Fibroblast of pulmonary artery (primary cell): ENCODE measurements around the gene HS3ST1.

Experiments
- DNase-seq: peaks from one replicate; pipeline ENCODE4 v3.0.0-alpha.2; 2010; ENCODE audit warnings: low read depth
- H3K4me3 ChIP-seq: replicated peaks from 2 replicates; pipeline ENCODE4 v1.5.1; 2011; ENCODE audit warnings: low read depth, mild to moderate bottlenecking, control low read depth, low read length, moderate library complexity
- TF ChIP-seq, protein P1 (sequence below): IDR thresholded peaks from 2 replicates; pipeline ENCODE4 v1.5.1; 2011; ENCODE audit warnings: mild to moderate bottlenecking, control low read depth, low read length, inconsistent platforms; ENCODE audit errors: missing control alignments

The HS3ST1 gene

DNA sequence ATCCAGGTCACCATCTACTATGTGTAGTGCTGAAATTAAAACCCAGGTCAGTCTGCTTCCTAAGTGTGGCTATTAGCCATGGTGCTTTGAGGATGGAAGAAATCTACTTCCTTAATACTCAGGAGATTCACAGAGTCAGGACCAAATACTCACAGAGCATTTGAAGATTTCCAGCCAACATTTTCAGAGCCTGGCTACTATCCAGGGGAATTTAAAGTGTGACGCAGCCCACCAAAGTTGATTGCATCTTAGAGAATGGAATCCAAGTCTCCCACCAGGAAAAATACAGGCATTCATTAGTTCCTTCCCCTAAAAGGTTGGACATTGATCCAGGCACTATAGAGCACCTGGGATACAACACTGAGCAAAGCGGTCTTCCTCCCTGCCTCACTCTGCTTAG lies 83.8 kb downstream of the HS3ST1 start:
- H3K4me3 ChIP-seq: no peak overlapping the region
- DNase-seq: peak; percentile 27
- TF ChIP-seq, protein P1, sequence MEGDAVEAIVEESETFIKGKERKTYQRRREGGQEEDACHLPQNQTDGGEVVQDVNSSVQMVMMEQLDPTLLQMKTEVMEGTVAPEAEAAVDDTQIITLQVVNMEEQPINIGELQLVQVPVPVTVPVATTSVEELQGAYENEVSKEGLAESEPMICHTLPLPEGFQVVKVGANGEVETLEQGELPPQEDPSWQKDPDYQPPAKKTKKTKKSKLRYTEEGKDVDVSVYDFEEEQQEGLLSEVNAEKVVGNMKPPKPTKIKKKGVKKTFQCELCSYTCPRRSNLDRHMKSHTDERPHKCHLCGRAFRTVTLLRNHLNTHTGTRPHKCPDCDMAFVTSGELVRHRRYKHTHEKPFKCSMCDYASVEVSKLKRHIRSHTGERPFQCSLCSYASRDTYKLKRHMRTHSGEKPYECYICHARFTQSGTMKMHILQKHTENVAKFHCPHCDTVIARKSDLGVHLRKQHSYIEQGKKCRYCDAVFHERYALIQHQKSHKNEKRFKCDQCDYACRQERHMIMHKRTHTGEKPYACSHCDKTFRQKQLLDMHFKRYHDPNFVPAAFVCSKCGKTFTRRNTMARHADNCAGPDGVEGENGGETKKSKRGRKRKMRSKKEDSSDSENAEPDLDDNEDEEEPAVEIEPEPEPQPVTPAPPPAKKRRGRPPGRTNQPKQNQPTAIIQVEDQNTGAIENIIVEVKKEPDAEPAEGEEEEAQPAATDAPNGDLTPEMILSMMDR: no peak

DNA sequence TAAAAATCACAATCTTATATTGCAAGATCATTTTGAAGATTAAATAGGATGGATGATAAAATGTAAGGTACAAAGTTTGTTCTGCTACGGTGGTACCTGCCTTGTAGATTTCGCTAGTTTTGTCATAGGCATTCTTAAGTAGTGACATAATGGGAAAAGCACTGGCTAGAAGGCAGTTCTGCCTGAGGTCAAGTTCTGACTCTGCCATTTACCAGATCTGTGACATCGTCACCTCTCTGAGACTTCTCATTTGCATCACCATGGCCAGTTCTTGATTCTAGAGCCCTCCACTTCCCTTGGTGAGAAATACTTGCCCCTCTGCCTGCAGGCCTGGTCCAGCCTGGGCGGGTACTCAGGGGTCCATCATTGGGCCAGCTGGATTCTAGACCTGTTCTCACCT lies 85.2 kb downstream of the HS3ST1 start:
- TF ChIP-seq, protein P1: no peak
- H3K4me3 ChIP-seq: no peak overlapping the region
- DNase-seq: no peak
